HG03095 (cell line): ENCODE measurements around the gene ZNF184.
A peak's percentile ranks its signal among the peaks of the same experiment; 100 is the strongest.

ENCODE experiments used
- ATAC-seq: cut with Tn5 transposase; IDR thresholded peaks from one replicate; pipeline ENCODE4 v1.9.1; 2021; ENCODE audit warnings: moderate library complexity; ENCODE audit not compliant: unreplicated experiment

ZNF184 gene

GRCh38 chr6:27472617-27473400 lies at the start of gene ZNF184:
Gene ZNF184 (minus strand): TSS chr6:27473105. CDS start chr6:27472294, 811 bp downstream.
- ATAC-seq, result peak; percentile 80

GRCh38 chr6:27518881-27519795 lies 46.2 kb upstream of the ZNF184 start:
- ATAC-seq, result peak; percentile 61

- no peak for ATAC-seq
These were observed 45.3 kb upstream of the ZNF184 start for GRCh38 chr6:27517928-27518787.

- ATAC-seq, result no peak
These were observed 44.3 kb upstream of the ZNF184 start for GRCh38 chr6:27517238-27517637.

- no peak for ATAC-seq
These were observed 42.1 kb upstream of the ZNF184 start for GRCh38 chr6:27514906-27515495.

- ATAC-seq, result no peak
These were observed 39.6 kb upstream of the ZNF184 start for GRCh38 chr6:27512525-27512924.

- ATAC-seq, result no peak
These were observed 34.4 kb upstream of the ZNF184 start for GRCh38 chr6:27507041-27507956.

- no peak for ATAC-seq
These were observed 32.5 kb upstream of the ZNF184 start for GRCh38 chr6:27505209-27506027.

- no peak for ATAC-seq
These were observed 30.6 kb upstream of the ZNF184 start for GRCh38 chr6:27503436-27504030.

GRCh38 chr6:27502508-27503435 lies 29.9 kb upstream of the ZNF184 start:
- no peak for ATAC-seq

- no peak for ATAC-seq
These were observed 28.3 kb upstream of the ZNF184 start for GRCh38 chr6:27501187-27501586.

GRCh38 chr6:27500177-27500576 lies 27.3 kb upstream of the ZNF184 start:
- no peak for ATAC-seq

- no peak for ATAC-seq
These were observed 22.7 kb upstream of the ZNF184 start for GRCh38 chr6:27495386-27496135.

- no peak for ATAC-seq
These were observed 22.1 kb upstream of the ZNF184 start for GRCh38 chr6:27494987-27495385.

GRCh38 chr6:27494103-27494502 lies 21.2 kb upstream of the ZNF184 start:
- ATAC-seq, result no peak

- ATAC-seq, result no peak
These were observed 19.8 kb upstream of the ZNF184 start for GRCh38 chr6:27492631-27493190.
